ENCODE data around the gene AP1S1. TPM values are rescaled to one million over a fixed set of nuclear protein-coding genes. Genes with fewer than 3 reads are reported as not detected.
"Not testable (repeated sequence)": the region's sequence is repeated elsewhere in the genome, so short reads cannot be mapped to it uniquely, and the experiment has no call there.

The AP1S1 gene
- total RNA-seq, 4 donors from 2014 or later: 28.5 to 66.5 (median 50.0) TPM

GRCh38 chr7:101201695-101202602 lies 47.7 kb downstream of the AP1S1 start:
- Histone ChIP-seq H3K27me3 (peaks cover 55% of the 10 kb centered on the region), H3K27ac (no peak overlapping the region), H3K9me3 (no peaks in the 10 kb centered on the region), H3K4me3 (peak overlapping the region; percentile 22), H3K4me1 (peaks cover 9% of the 10 kb centered on the region), H3K36me3 (peaks cover 11% of the 10 kb centered on the region)
- no peak for DNase-seq (ENCODE audit: low spot score in 2 of 2)
- WGBS: 3% methylated on average over 13 of the region's 75 CpGs
- TF ChIP-seq CTCF (IDR thresholded peaks at IDR 0.05) (no peak), POLR2A (IDR thresholded peaks at IDR 0.05) (no peak), EP300 (IDR thresholded peaks at IDR 0.05) (no peak), POLR2AphosphoS5 (IDR thresholded peaks at IDR 0.05) (no peak)

- DNase-seq (ENCODE audit: low spot score in 2 of 2): no peak
- Histone ChIP-seq H3K27ac (no peak overlapping the region), H3K4me3 (no peak overlapping the region), H3K9me3 (no peaks in the 10 kb centered on the region), H3K36me3 (peaks cover 12% of the 10 kb centered on the region), H3K4me1 (peaks cover 9% of the 10 kb centered on the region), H3K27me3 (peaks cover 51% of the 10 kb centered on the region)
- TF ChIP-seq CTCF (IDR thresholded peaks at IDR 0.05): no peak
- TF ChIP-seq POLR2A (IDR thresholded peaks at IDR 0.05): no peak
- no peak for TF ChIP-seq EP300 (IDR thresholded peaks at IDR 0.05)
- no peak for TF ChIP-seq POLR2AphosphoS5 (IDR thresholded peaks at IDR 0.05)
- 85% methylated on average over 5 of the region's 5 CpGs for WGBS
Measured at GRCh38 chr7:101202603-101202918, 48.3 kb downstream of the AP1S1 start.

- H3K4me3 ChIP-seq; H3K27ac ChIP-seq; H3K4me1 ChIP-seq; DNase-seq (ENCODE audit: low spot score in 2 of 2); H3K9me3 ChIP-seq: not testable (repeated sequence)
- Histone ChIP-seq H3K27me3 (peaks cover 39% of the 10 kb centered on the region), H3K36me3 (peaks cover 27% of the 10 kb centered on the region)
- WGBS: 67% methylated on average over 19 of the region's 22 CpGs
Measured at GRCh38 chr7:101203740-101204738, 49.8 kb downstream of the AP1S1 start.

DNA sequence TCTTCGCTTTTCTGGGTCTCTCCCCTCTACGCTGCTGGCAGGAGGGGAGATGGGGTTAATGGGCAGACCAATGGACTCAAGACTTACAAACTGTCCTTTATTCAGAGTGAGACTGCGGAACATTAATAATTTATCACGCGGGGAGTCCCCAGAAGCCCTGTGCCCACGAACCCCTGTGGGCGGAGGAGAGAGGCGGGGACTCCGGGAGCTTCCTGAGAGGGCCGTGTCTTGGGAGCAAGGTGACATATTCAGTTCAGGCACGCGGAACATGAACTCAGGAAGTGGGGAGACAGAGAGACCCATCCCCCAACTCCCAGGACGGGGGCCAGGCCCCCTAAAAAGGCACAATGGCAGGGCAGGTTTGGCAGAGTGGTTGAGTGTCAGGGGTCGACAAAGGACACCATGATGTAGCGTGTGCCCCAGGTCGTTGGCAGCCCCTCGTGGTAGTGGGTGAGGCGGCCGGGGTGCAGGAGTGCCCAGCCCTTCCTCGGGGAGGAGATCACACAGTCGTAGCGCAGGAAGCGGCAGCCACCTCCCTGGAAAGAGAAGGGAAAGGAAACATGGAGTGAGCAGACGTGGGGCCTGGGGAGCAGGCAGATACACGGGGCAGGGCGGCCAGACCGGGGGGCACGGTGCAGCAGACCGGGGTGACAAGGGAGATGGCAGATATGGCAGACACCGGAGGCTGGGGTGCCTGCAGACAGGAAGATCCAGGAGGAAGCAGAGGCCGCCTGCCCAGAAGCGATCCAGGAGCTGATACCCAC lies 51.8 kb downstream of the AP1S1 start:
- H3K4me1 ChIP-seq: peaks cover 9% of the 10 kb centered on the region
- WGBS: 81% methylated on average over 29 of the region's 32 CpGs
- no peak for TF ChIP-seq CTCF (IDR thresholded peaks at IDR 0.05)
- no peak for TF ChIP-seq EP300 (IDR thresholded peaks at IDR 0.05)
- no peak for TF ChIP-seq POLR2A (IDR thresholded peaks at IDR 0.05)
- TF ChIP-seq POLR2AphosphoS5 (IDR thresholded peaks at IDR 0.05): no peak
- no peak overlapping the region for H3K27ac ChIP-seq
- H3K9me3 ChIP-seq: no peaks in the 10 kb centered on the region
- no peak overlapping the region for H3K4me3 ChIP-seq
- peaks cover 22% of the 10 kb centered on the region for H3K27me3 ChIP-seq
- peaks cover 45% of the 10 kb centered on the region for H3K36me3 ChIP-seq
- no peak for DNase-seq (ENCODE audit: low spot score in 2 of 2)

DNA sequence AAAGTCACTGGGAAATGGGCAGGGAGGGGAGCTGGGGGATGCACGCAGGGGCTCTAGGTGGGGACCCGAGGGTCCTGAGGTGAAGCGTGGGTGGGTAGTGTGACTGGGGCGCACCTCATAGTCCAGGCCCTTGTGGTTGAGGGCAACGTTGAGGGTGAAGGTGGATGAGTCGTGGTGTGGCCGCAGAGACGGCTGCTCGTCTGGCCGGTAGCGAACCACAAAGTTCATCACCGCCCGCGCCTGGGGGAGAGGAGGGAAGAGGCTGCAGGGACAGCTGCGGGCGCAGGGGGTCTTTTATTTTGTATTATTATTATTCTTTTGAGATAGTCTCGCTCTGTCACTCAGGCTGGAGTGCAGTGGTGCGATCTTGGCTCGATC lies 52.4 kb downstream of the AP1S1 start:
- H3K9me3 ChIP-seq: no peaks in the 10 kb centered on the region
- peaks cover 51% of the 10 kb centered on the region for H3K36me3 ChIP-seq
- DNase-seq (ENCODE audit: low spot score in 2 of 2): no peak
- peaks cover 17% of the 10 kb centered on the region for H3K27me3 ChIP-seq
- no peak overlapping the region for H3K27ac ChIP-seq
- H3K4me3 ChIP-seq: no peak overlapping the region
- WGBS: 90% methylated on average over 19 of the region's 19 CpGs
- peaks cover 7% of the 10 kb centered on the region for H3K4me1 ChIP-seq
- TF ChIP-seq POLR2A (IDR thresholded peaks at IDR 0.05) (no peak), EP300 (IDR thresholded peaks at IDR 0.05) (no peak), POLR2AphosphoS5 (IDR thresholded peaks at IDR 0.05) (no peak), CTCF (IDR thresholded peaks at IDR 0.05) (no peak)

All from suprapubic skin (tissue), 4 donors.